HCT116 (cell line): ENCODE measurements around the gene TBX3. TPM values are rescaled to one million over a fixed set of nuclear protein-coding genes. Genes with fewer than 3 reads are reported as not detected.

Source experiments
- ATAC-seq: fragments of 200-7000 bp; cut with Tn5 transposase; 2 replicates; pipeline ENCODE4 v1.9.1; 2020; ENCODE audit warnings: mild to moderate bottlenecking, moderate library complexity
- BruUV-seq: library from RNA; stranded (reverse); fragments of 400-500 nt; replicated peaks from 2 replicates; lab custom pipeline; 2021; lab: Mats Ljungman, UMichigan
- CTCF ChIA-PET: fragments of 300-600 bp; sonication (Branson Sonifier 250); formaldehyde crosslinking; loops from one replicate; lab custom pipeline; 2021; ENCODE audit warnings: antibody characterized with exemption; lab: Charles Lee
- POLR2A ChIA-PET: fragments of 300-600, 350-600 bp; sonication (Branson Sonifier 250); formaldehyde crosslinking; loops from one replicate; lab custom pipeline; 2021; ENCODE audit warnings: antibody characterized with exemption; lab: Charles Lee
- RAD21 ChIA-PET, 2 experiments: fragments of 300-600 bp; sonication (Branson Sonifier 250); formaldehyde crosslinking; loops; one replicate each; lab custom pipeline; 2023; ENCODE audit warnings: low total read pairs in 2 of 2; ENCODE audit not compliant: uncharacterized antibody in 2 of 2, unreplicated experiment in 2 of 2, low non-redundant PET in 1 of 2; lab: Charles Lee
- DNase-seq: peaks from one replicate; pipeline ENCODE4 v3.0.0-alpha.2; 2010; ENCODE audit warnings: low read depth, low spot score
- H2AFZ ChIP-seq: fragments of 200-600 bp; shearing (Covaris generic), sonication (generic); 2 replicates; pipeline ENCODE4 v1.6.1; 2017; ENCODE audit warnings: low read depth, mixed run types, mixed read lengths, antibody characterized with exemption, low read length; ENCODE audit not compliant: poor library complexity, severe bottlenecking
- H3K27ac ChIP-seq: 2 replicates; pipeline ENCODE4 v1.5.1; 2012; ENCODE audit warnings: low read depth, low read length
- H3K27me3 ChIP-seq: fragments of 200-600 bp; sonication (generic); 2 replicates; pipeline ENCODE4 v1.6.1; 2016; ENCODE audit warnings: mixed run types, low read length, mixed read lengths; ENCODE audit not compliant: insufficient read depth
- H3K36me3 ChIP-seq, 2 experiments: fragments of 200-500 bp in 1 of 2; fragments of 200-600 bp in 1 of 2; sonication (Bioruptor generic) in 1 of 2; sonication (generic) in 1 of 2; 2 replicates each; pipeline versions ENCODE4 v1.5.1 to v1.6.1; 2014 to 2016; ENCODE audit warnings: low read length in 2 of 2, inconsistent platforms in 1 of 2, mixed read lengths in 1 of 2, mixed run types in 1 of 2; ENCODE audit not compliant: insufficient read depth in 2 of 2, control insufficient read depth in 1 of 2
- H3K4me1 ChIP-seq, 2 experiments: fragments of 200-600 bp in 1 of 2; sonication (generic) in 1 of 2; 2 replicates each; pipeline versions ENCODE4 v1.5.1 to v1.6.1; 2012 to 2017; ENCODE audit warnings: low read length in 2 of 2, inconsistent platforms in 1 of 2, mild to moderate bottlenecking in 1 of 2, mixed read lengths in 1 of 2, mixed run types in 1 of 2, moderate library complexity in 1 of 2; ENCODE audit not compliant: insufficient read depth in 2 of 2, control insufficient read depth in 1 of 2
- H3K4me2 ChIP-seq: fragments of 200-600 bp; sonication (generic); 2 replicates; pipeline ENCODE4 v1.6.1; 2017; ENCODE audit warnings: mixed run types, low read length, mixed read lengths
- H3K4me3 ChIP-seq, 2 experiments: fragments of 200-600 bp in 1 of 2; sonication (generic) in 1 of 2; replicated peaks in 1 of 2; 2 replicates each; pipeline ENCODE4 v1.5.1; 2011 to 2016; ENCODE audit warnings: low read length in 2 of 2, control low read depth in 1 of 2, low read depth in 1 of 2, mild to moderate bottlenecking in 1 of 2, mixed read lengths in 1 of 2, mixed run types in 1 of 2
- H3K79me2 ChIP-seq: fragments of 200-600 bp; sonication (generic); 2 replicates; pipeline ENCODE4 v1.6.1; 2017; ENCODE audit warnings: mild to moderate bottlenecking, mixed run types, low read length, moderate library complexity, mixed read lengths; ENCODE audit not compliant: insufficient read depth
- H3K9ac ChIP-seq: fragments of 200-600 bp; sonication (generic); 2 replicates; pipeline ENCODE4 v1.6.1; 2016; ENCODE audit warnings: low read length, mixed read lengths
- H3K9me2 ChIP-seq: fragments of 200-600 bp; sonication (generic), shearing (Covaris generic); 2 replicates; pipeline ENCODE4 v1.6.1; 2017; ENCODE audit warnings: mixed run types, mild to moderate bottlenecking, moderate library complexity; ENCODE audit not compliant: insufficient read depth
- H3K9me3 ChIP-seq, 2 experiments: fragments of 200-500 bp in 1 of 2; fragments of 200-600 bp in 1 of 2; sonication (Bioruptor generic) in 1 of 2; sonication (generic) in 1 of 2; 2 replicates each; pipeline ENCODE4 v1.6.1; 2014 to 2017; ENCODE audit warnings: low read length in 2 of 2, mixed read lengths in 2 of 2, inconsistent platforms in 1 of 2, low read depth in 1 of 2, mild to moderate bottlenecking in 1 of 2, mixed run types in 1 of 2, moderate library complexity in 1 of 2; ENCODE audit not compliant: control insufficient read depth in 1 of 2, insufficient read depth in 1 of 2
- H4K20me1 ChIP-seq: fragments of 200-600 bp; sonication (generic), shearing (Covaris generic); 2 replicates; pipeline ENCODE4 v1.6.1; 2017; ENCODE audit warnings: mixed run types, mild to moderate bottlenecking, moderate library complexity; ENCODE audit not compliant: insufficient read depth
- CBX3 ChIP-seq: IDR thresholded peaks from 2 replicates; pipeline ENCODE4 v1.6.1; 2012; ENCODE audit warnings: low read depth
- ELF1 ChIP-seq: IDR thresholded peaks from 2 replicates; pipeline ENCODE4 v1.6.1; 2012; ENCODE audit warnings: low read depth, borderline replicate concordance
- EZH2 ChIP-seq: fragments of 200-600 bp; sonication (generic); IDR thresholded peaks from 2 replicates; pipeline ENCODE4 v1.6.1; 2017; ENCODE audit warnings: antibody characterized with exemption, mixed run types
- EZH2phosphoT487 ChIP-seq: fragments of 200-600 bp; IDR thresholded peaks from 2 replicates; pipeline ENCODE4 v1.6.1; 2018; ENCODE audit warnings: antibody characterized with exemption, borderline replicate concordance
- POLR2A ChIP-seq: IDR thresholded peaks from 2 replicates; pipeline ENCODE4 v1.7.0; 2011; ENCODE audit warnings: borderline replicate concordance; ENCODE audit not compliant: insufficient read depth, insufficient read length; ENCODE audit errors: extremely low read depth
- SRF ChIP-seq: IDR thresholded peaks from 2 replicates; pipeline ENCODE4 v1.6.1; 2012; ENCODE audit warnings: low read depth
- ZFX ChIP-seq: fragments of 450-650 bp; IDR thresholded peaks from 2 replicates; pipeline ENCODE4 v1.6.1; 2017
- intact Hi-C: fragments of 100-400 bp; cut with micrococcal nuclease; formaldehyde crosslinking; loops from 2 replicates; pipeline ENCODE4 v1.10.0; 2022
- total RNA-seq: library from RNA; stranded (reverse); gene quantifications from one replicate; pipeline ENCODE4 v1.2.1, GENCODE V29; 2021; ENCODE audit not compliant: unreplicated experiment
- TF ChIP-seq, protein P1 (sequence below), 3 experiments: fragments of 200-600 bp in 1 of 3; sonication (generic) in 1 of 3; IDR thresholded peaks in 2 of 3; conservative IDR thresholded peaks in 1 of 3; 2 replicates each; pipeline ENCODE4 v1.5.1; 2012 to 2017; ENCODE audit warnings: low read depth in 2 of 3, low read length in 2 of 3, antibody characterized with exemption in 1 of 3, borderline replicate concordance in 1 of 3, control low read depth in 1 of 3, mild to moderate bottlenecking in 1 of 3, mixed read lengths in 1 of 3, mixed run types in 1 of 3, moderate library complexity in 1 of 3; ENCODE audit not compliant: insufficient read depth in 1 of 3
- TF ChIP-seq, protein P2 (sequence below): IDR thresholded peaks from 2 replicates; pipeline ENCODE4 v1.6.1; 2012
- TF ChIP-seq, protein P3 (sequence below): IDR thresholded peaks from 2 replicates; pipeline ENCODE4 v1.6.1; 2011; ENCODE audit warnings: mild to moderate bottlenecking, low read length, moderate library complexity; ENCODE audit not compliant: insufficient replicate concordance; ENCODE audit errors: extremely low read depth

The TBX3 gene
- total RNA-seq, 1 experiment from 2014 or later: 12.8 TPM

DNA sequence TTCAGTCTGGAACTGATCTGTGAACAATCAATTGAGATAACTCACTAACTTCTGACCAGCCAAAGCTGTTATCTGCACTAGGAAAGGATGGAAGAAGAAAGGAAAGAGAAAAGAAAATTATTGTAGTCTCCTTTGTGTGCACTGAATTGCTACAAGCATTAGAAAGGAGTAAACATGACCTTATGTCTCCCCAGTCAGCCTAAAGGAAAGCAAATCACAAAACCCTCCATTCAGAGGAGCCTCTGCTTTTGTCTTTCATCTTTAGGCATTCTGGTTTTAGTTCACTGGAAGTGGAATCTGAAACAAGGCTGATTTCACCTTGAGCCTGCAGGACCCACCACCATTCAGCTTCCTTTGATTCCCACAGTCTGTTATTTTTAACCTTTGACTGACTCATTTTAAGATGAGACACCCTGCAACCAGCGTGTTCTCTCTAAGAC is 26.0 kb downstream of the TBX3 start:
- H3K4me2 ChIP-seq: no peak overlapping the region
- POLR2A ChIA-PET: no interaction called here
- no peak for DNase-seq
- no peak overlapping the region for H2AFZ ChIP-seq
- no peaks in the 10 kb centered on the region for H4K20me1 ChIP-seq
- BruUV-seq: no TSS peak
- ATAC-seq: no peak
- H3K9me2 ChIP-seq: no peaks in the 10 kb centered on the region
- H3K36me3 ChIP-seq: no peaks in the 10 kb centered on the region
- CTCF ChIA-PET: no interaction called here
- H3K79me2 ChIP-seq: no peaks in the 10 kb centered on the region
- TF ChIP-seq, protein P1, sequence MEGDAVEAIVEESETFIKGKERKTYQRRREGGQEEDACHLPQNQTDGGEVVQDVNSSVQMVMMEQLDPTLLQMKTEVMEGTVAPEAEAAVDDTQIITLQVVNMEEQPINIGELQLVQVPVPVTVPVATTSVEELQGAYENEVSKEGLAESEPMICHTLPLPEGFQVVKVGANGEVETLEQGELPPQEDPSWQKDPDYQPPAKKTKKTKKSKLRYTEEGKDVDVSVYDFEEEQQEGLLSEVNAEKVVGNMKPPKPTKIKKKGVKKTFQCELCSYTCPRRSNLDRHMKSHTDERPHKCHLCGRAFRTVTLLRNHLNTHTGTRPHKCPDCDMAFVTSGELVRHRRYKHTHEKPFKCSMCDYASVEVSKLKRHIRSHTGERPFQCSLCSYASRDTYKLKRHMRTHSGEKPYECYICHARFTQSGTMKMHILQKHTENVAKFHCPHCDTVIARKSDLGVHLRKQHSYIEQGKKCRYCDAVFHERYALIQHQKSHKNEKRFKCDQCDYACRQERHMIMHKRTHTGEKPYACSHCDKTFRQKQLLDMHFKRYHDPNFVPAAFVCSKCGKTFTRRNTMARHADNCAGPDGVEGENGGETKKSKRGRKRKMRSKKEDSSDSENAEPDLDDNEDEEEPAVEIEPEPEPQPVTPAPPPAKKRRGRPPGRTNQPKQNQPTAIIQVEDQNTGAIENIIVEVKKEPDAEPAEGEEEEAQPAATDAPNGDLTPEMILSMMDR (IDR thresholded peaks at IDR 0.05 in 2 of 3, conservative IDR thresholded peaks at IDR 0.05 in 1 of 3; ENCODE audit: borderline replicate concordance in 1 of 3, insufficient read depth in 1 of 3, low read depth in 2 of 3, low read length in 2 of 3): no peak
- TF ChIP-seq CBX3 (no peak), EZH2phosphoT487 (no peak), EZH2 (no peak), POLR2A (no peak), ZFX (no peak), SRF (no peak), ELF1 (no peak)
- TF ChIP-seq, protein P2, sequence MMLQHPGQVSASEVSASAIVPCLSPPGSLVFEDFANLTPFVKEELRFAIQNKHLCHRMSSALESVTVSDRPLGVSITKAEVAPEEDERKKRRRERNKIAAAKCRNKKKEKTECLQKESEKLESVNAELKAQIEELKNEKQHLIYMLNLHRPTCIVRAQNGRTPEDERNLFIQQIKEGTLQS: no peak
- TF ChIP-seq, protein P3, sequence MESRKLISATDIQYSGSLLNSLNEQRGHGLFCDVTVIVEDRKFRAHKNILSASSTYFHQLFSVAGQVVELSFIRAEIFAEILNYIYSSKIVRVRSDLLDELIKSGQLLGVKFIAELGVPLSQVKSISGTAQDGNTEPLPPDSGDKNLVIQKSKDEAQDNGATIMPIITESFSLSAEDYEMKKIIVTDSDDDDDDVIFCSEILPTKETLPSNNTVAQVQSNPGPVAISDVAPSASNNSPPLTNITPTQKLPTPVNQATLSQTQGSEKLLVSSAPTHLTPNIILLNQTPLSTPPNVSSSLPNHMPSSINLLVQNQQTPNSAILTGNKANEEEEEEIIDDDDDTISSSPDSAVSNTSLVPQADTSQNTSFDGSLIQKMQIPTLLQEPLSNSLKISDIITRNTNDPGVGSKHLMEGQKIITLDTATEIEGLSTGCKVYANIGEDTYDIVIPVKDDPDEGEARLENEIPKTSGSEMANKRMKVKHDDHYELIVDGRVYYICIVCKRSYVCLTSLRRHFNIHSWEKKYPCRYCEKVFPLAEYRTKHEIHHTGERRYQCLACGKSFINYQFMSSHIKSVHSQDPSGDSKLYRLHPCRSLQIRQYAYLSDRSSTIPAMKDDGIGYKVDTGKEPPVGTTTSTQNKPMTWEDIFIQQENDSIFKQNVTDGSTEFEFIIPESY: no peak
- peaks cover 6 to 30% of the 10 kb centered on the region in 2 experiments; a peak in 3 of 4 replicates for H3K4me1 ChIP-seq
- no peak overlapping the region for H3K4me3 ChIP-seq
- RAD21 ChIA-PET: no interaction called here
- no peaks in the 10 kb centered on the region for H3K27me3 ChIP-seq
- intact Hi-C loops: no loop called here
- no peaks in the 10 kb centered on the region for H3K9me3 ChIP-seq
- no peak overlapping the region for H3K27ac ChIP-seq
- H3K9ac ChIP-seq: no peak overlapping the region
